Measurements from ENCODE around the gene EIF3C. TPM values are rescaled to one million over a fixed set of nuclear protein-coding genes. Genes with fewer than 3 reads are reported as not detected.
"Not testable (repeated sequence)": the region's sequence is repeated elsewhere in the genome, so short reads cannot be mapped to it uniquely, and the experiment has no call there.

The EIF3C gene
- total RNA-seq, 1 donor from 2014 or later, result 734 TPM

- not testable (repeated sequence) for H3K36me3 Mint-ChIP-seq (ENCODE audit: low read depth); H3K9me3 Mint-ChIP-seq (ENCODE audit: low read depth); DNase-seq (ENCODE audit: low spot score); H3K4me1 Mint-ChIP-seq (ENCODE audit: low read depth); H3K4me3 Mint-ChIP-seq (ENCODE audit: unreplicated experiment); H3K27me3 Mint-ChIP-seq (ENCODE audit: low read depth); H3K27ac Mint-ChIP-seq (ENCODE audit: unreplicated experiment)
Observed at GRCh38 chr16:28781697-28782096, 70.4 kb downstream of the EIF3C start.

DNA sequence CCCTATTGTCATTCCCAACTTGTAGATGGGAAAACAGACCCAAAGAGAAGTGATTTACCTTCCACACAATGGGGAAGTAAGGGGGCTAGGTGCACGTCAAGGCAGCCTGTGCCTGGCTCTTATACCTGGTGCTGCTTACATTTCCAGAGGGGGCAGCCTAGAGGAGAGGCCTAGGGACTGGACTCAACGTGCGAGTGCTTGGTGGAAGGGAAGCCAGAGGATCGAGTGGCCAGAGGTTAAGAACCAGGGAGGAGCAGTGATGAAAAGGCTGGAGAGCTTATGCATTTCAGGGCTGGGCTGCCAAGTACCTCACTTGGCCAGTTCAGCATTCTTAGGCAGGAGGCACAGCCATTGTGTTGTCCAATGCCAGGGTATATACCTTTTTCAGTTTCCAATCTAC is 71.1 kb downstream of the EIF3C start:
- not testable (repeated sequence) for H3K4me1 Mint-ChIP-seq (ENCODE audit: low read depth); H3K27ac Mint-ChIP-seq (ENCODE audit: unreplicated experiment); H3K27me3 Mint-ChIP-seq (ENCODE audit: low read depth); H3K36me3 Mint-ChIP-seq (ENCODE audit: low read depth); H3K9me3 Mint-ChIP-seq (ENCODE audit: low read depth); H3K4me3 Mint-ChIP-seq (ENCODE audit: unreplicated experiment); DNase-seq (ENCODE audit: low spot score)

Small RNA genes within 50 kb of the gene (microRNA-seq; reads per million reads assigned to microRNA genes)
- gene MIR6862-2 (ENCODE audit: borderline number of aligned reads), result not detected

Other genes starting within 250 kb of the EIF3C start
- gene NPIPB7, start 239.1 kb upstream of the EIF3C start, total RNA-seq, result 0.45 TPM in 1 of 3 replicates, not detected in the others
- gene CLN3, start 219.4 kb upstream of the EIF3C start, total RNA-seq, result 28.0 to 31.7 TPM (median 29.3 TPM) in 3 replicates
- 0.07 TPM in 1 of 3 replicates, not detected in the others for gene APOBR, start 216.8 kb upstream of the EIF3C start, total RNA-seq
- gene IL27, start 204.6 kb upstream of the EIF3C start, total RNA-seq, result not detected in 3 replicates
- 39.1 to 300 TPM (median 289 TPM) in 3 replicates for gene NUPR1, start 172.5 kb upstream of the EIF3C start, total RNA-seq
- 14.6 to 18.4 TPM (median 17.1 TPM) in 3 replicates for gene SGF29, start 157.5 kb upstream of the EIF3C start, total RNA-seq
- not detected in 3 replicates for gene SULT1A2, start 114.4 kb upstream of the EIF3C start, total RNA-seq
- gene SULT1A1, start 101.4 kb upstream of the EIF3C start, total RNA-seq, result 1.1 to 4.9 TPM (median 2.2 TPM) in 3 replicates
- gene NPIPB8, start 73.4 kb upstream of the EIF3C start, total RNA-seq, result 0.49 to 1.4 TPM in 2 of 3 replicates, not detected in the other
- gene NPIPB9, start 40.3 kb downstream of the EIF3C start, total RNA-seq, result 1.1 to 3.2 TPM (median 2.9 TPM) in 3 replicates
- gene ATXN2L, start 111.5 kb downstream of the EIF3C start, total RNA-seq, result 152 to 186 TPM (median 185 TPM) in 3 replicates
- 91.1 to 120 TPM (median 95.0 TPM) in 3 replicates for gene TUFM, start 134.9 kb downstream of the EIF3C start, total RNA-seq
- gene SH2B1, start 152.4 kb downstream of the EIF3C start, total RNA-seq, result 36.4 to 48.1 TPM (median 38.1 TPM) in 3 replicates
- 0.31 to 1.8 TPM (median 0.42 TPM) in 3 replicates for gene ATP2A1, start 167.0 kb downstream of the EIF3C start, total RNA-seq
- 20.1 to 24.6 TPM (median 22.4 TPM) in 3 replicates for gene RABEP2, start 213.8 kb downstream of the EIF3C start, total RNA-seq
- not detected in 3 replicates for gene CD19, start 220.5 kb downstream of the EIF3C start, total RNA-seq
- 23.0 to 24.3 TPM (median 23.8 TPM) in 3 replicates for gene NFATC2IP, start 239.5 kb downstream of the EIF3C start, total RNA-seq

All from chondrocyte (in vitro differentiated cells).